ENCODE measurements around the gene SLC16A13. TPM values are rescaled to one million over a fixed set of nuclear protein-coding genes. Genes with fewer than 3 reads are reported as not detected.

Gene SLC16A13
- polyA plus RNA-seq, 1 experiment, result 2.8 TPM

DNA sequence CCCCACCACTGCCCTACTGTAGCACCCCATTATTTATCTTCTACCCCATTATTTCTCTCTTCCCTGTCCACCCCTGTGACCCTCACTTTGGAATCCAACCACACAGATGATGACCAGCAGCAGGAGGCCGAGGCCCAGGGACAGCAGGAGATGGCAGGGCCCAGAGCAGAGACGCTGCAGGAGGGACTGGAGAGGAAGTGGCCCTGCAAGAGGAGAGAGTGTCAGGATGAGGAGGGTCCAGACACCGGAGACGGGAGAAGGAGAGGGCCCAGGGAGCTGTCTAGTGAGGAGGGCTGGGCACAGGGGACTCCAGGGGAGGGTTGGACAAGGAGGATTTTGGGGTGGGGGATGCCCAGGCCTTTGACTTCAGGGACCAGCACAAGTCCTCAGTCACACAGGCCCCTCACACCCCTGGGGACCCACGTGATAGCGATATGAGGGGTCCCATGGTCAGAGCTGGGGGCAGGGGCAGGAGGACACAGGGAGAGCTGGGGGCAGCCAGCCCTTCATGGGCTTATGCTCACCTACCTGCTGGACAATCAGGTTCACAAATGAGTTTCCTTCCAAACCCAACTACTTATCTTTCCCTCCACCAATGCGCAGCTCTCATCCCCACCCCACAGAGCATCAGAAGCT, 42.2 kb downstream of the SLC16A13 start:
- Histone ChIP-seq H3K4me3 (ENCODE audit: low read depth, low read length) (no peak overlapping the region), H3K27me3 (ENCODE audit: control insufficient read depth, insufficient read depth, low read length) (no peaks in the 10 kb centered on the region), H3K36me3 (ENCODE audit: control insufficient read depth, insufficient read depth, low read length) (no peaks in the 10 kb centered on the region)
- DNase-seq (ENCODE audit: low read depth), result no peak
- TF ChIP-seq CTCF (IDR thresholded peaks at IDR 0.05; ENCODE audit: insufficient read depth, low read depth, low read length), result no peak
- ChIA-PET POLR2A (no interaction called here), CTCF (interaction anchor here (1.1 to 1.6 kb wide), 2 partner anchors 32 to 59 kb away, joined by 5 to 8 read pairs; no protein-coding TSS in a partner anchor)

DNA sequence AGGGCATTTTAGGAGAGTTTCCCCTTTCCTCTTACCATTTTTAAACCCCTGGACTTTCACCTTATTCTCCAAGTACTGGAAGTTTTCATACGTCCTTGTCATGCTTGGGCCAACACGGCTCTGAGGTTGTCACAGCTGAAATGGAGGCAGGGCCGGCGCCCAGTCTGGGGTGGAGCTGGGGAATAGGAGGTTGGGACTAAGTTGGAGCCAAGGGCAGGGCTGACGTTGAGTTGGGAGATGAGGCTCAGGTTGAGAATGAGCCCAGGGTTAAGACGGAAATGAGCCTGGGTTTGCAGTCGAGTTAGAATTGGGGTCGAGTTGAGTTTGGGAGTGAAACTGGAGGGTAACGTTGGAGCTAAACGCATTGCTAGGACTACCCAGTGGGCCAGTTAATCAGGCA, 42.9 kb downstream of the SLC16A13 start:
- Histone ChIP-seq H3K4me3 (ENCODE audit: low read depth, low read length) (no peak overlapping the region), H3K27me3 (ENCODE audit: control insufficient read depth, insufficient read depth, low read length) (no peaks in the 10 kb centered on the region), H3K36me3 (ENCODE audit: control insufficient read depth, insufficient read depth, low read length) (no peaks in the 10 kb centered on the region)
- no peak for TF ChIP-seq CTCF (IDR thresholded peaks at IDR 0.05; ENCODE audit: insufficient read depth, low read depth, low read length)
- no peak for DNase-seq (ENCODE audit: low read depth)
- ChIA-PET CTCF (interaction anchor here (1.6 kb wide), 1 partner anchor 33 kb away, joined by 8 read pairs; no protein-coding TSS in a partner anchor), POLR2A (no interaction called here)

DNA sequence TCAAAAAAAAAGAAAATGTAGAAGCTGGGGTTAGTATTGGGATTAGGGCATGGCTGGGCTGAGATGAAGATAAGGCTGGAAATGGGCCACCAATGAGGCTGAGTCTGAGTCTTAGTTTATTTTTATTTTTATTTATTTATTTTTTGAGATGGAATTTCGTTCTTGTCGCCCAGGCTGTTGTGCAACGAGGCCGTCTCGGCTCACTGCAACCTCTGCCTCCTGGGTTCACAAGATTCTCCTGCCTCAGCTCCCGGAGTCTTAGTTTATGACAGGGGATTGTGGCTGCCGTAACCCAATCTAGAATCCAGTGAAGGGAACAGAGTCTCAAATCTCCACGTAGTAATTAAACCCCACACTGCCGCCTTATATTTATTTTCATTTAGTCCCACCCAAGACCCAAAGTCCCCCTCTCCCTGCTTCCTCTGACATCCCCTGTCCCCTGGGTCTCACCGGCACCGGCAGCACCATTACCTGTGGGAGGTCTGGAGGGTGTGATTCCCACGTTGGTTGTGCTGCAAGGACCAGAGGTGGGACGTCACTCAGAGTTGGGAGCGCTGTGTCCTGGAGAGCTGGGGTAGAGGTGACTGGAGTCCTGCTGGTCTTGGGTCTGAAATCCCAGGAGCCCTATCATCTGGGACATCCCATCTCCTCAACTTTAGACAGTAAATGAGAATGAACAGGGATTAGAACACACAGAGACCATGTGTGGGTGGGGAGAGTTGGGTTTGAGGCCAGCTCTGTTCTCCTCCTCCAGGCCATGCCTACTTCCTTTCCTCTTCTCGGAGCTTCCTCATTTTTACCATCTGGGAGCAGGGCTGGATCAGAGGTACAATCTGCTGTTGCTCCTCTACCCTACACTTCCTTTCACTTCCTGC, 44.0 kb downstream of the SLC16A13 start, which contains the start of gene CLEC10A:
CLEC10A (minus strand) TSS at position 671 of the 875 bp plus-strand sequence. CDS start 1,439 bp downstream, outside the sequence.
- no peak for DNase-seq (ENCODE audit: low read depth)
- CTCF ChIA-PET, result interaction anchor here (0.9 kb wide), 1 partner anchor 34 kb away, joined by 4 read pairs; no protein-coding TSS in a partner anchor
- Histone ChIP-seq H3K27me3 (ENCODE audit: control insufficient read depth, insufficient read depth, low read length) (no peaks in the 10 kb centered on the region), H3K36me3 (ENCODE audit: control insufficient read depth, insufficient read depth, low read length) (no peaks in the 10 kb centered on the region), H3K4me3 (ENCODE audit: low read depth, low read length) (no peak within 1 kb of the TSS)
- POLR2A ChIA-PET, result no interaction called here
- no peak for TF ChIP-seq CTCF (IDR thresholded peaks at IDR 0.05; ENCODE audit: insufficient read depth, low read depth, low read length)

GRCh38 chr17:7080456-7081041, 44.7 kb downstream of the SLC16A13 start:
- DNase-seq (ENCODE audit: low read depth), result no peak
- POLR2A ChIA-PET, result no interaction called here
- H3K4me3 ChIP-seq (ENCODE audit: low read depth, low read length), result no peak overlapping the region
- no peaks in the 10 kb centered on the region for H3K36me3 ChIP-seq (ENCODE audit: control insufficient read depth, insufficient read depth, low read length)
- H3K27me3 ChIP-seq (ENCODE audit: control insufficient read depth, insufficient read depth, low read length), result no peaks in the 10 kb centered on the region
- CTCF ChIA-PET, result no interaction called here
- TF ChIP-seq CTCF (IDR thresholded peaks at IDR 0.05; ENCODE audit: insufficient read depth, low read depth, low read length), result no peak
